Keratinocyte (primary cell): ENCODE results near the gene AAR2. TPM values are rescaled to one million over a fixed set of nuclear protein-coding genes. Genes with fewer than 3 reads are reported as not detected.

Experiments used
- DNase-seq: peaks from one replicate; pipeline ENCODE4 v3.0.0-alpha.2; 2011; ENCODE audit warnings: low read depth, missing footprints, low spot score
- FAIRE-seq: peaks from 2 replicates; lab custom pipeline; 2011; peaks lifted over from hg19 to GRCh38; lab: Jason Lieb, UNC
- H2AFZ ChIP-seq: 2 replicates; pipeline ENCODE4 v1.6.0; 2012; ENCODE audit warnings: low read length, control low read depth, inconsistent platforms; ENCODE audit not compliant: control insufficient read depth
- H3K27ac ChIP-seq: 2 replicates; pipeline ENCODE4 v1.5.1; 2011; ENCODE audit warnings: low read length; ENCODE audit not compliant: control insufficient read depth, insufficient read depth
- H3K27me3 ChIP-seq: 3 replicates; pipeline ENCODE4 v1.6.0; 2011; ENCODE audit warnings: low read length; ENCODE audit not compliant: control insufficient read depth, insufficient read depth; ENCODE audit errors: extremely low read depth
- H3K36me3 ChIP-seq, 2 experiments: 2 replicates in 1 of 2; 3 replicates in 1 of 2; pipeline ENCODE4 v1.5.1; 2011; ENCODE audit warnings: low read length in 2 of 2, mild to moderate bottlenecking in 1 of 2; ENCODE audit not compliant: control insufficient read depth in 2 of 2, insufficient read depth in 2 of 2; ENCODE audit errors: extremely low read depth in 1 of 2
- H3K4me1 ChIP-seq: 3 replicates; pipeline ENCODE4 v1.5.1; 2011; ENCODE audit warnings: low read length; ENCODE audit not compliant: control insufficient read depth, insufficient read depth; ENCODE audit errors: extremely low read depth
- H3K4me2 ChIP-seq: 3 replicates; pipeline ENCODE4 v1.6.0; 2011; ENCODE audit warnings: low read depth, low read length; ENCODE audit not compliant: control insufficient read depth, insufficient read depth; ENCODE audit errors: extremely low read depth
- H3K4me3 ChIP-seq, 3 experiments: fragments of 200-600 bp in 1 of 3; sonication (generic) in 1 of 3; 2 replicates in 2 of 3; 3 replicates in 1 of 3; pipeline ENCODE4 v1.5.1; 2011 to 2016; ENCODE audit warnings: low read length in 3 of 3, mild to moderate bottlenecking in 3 of 3, control low read depth in 2 of 3, inconsistent platforms in 1 of 3, low read depth in 1 of 3, mixed read lengths in 1 of 3, mixed run types in 1 of 3, moderate library complexity in 1 of 3; ENCODE audit not compliant: control insufficient read depth in 2 of 3, insufficient read depth in 2 of 3; ENCODE audit errors: extremely low read depth in 1 of 3
- H3K79me2 ChIP-seq: 2 replicates; pipeline ENCODE4 v1.6.0; 2012; ENCODE audit warnings: low read length; ENCODE audit not compliant: control insufficient read depth, insufficient read depth
- H3K9ac ChIP-seq: 3 replicates; pipeline ENCODE4 v1.6.0; 2011; ENCODE audit warnings: low read length; ENCODE audit not compliant: control insufficient read depth, insufficient read depth; ENCODE audit errors: extremely low read depth
- H3K9me1 ChIP-seq: 3 replicates; pipeline ENCODE4 v1.6.0; 2011; ENCODE audit warnings: low read length; ENCODE audit not compliant: control insufficient read depth, insufficient read depth; ENCODE audit errors: extremely low read depth
- H3K9me3 ChIP-seq: 2 replicates; pipeline ENCODE4 v1.5.1; 2012; ENCODE audit warnings: low read depth, low read length; ENCODE audit not compliant: control insufficient read depth
- H4K20me1 ChIP-seq: 3 replicates; pipeline ENCODE4 v1.6.0; 2011; ENCODE audit warnings: low read length; ENCODE audit not compliant: control insufficient read depth, insufficient read depth; ENCODE audit errors: extremely low read depth
- EZH2 ChIP-seq: IDR thresholded peaks from one replicate; pipeline ENCODE4 v1.6.1; 2012; ENCODE audit warnings: inconsistent platforms, mild to moderate bottlenecking, low read length, moderate library complexity
- dilution Hi-C: fragments of 300-500 bp; cut with MboI; formaldehyde crosslinking; loops from one replicate; pipeline ENCODE4 v1.7.0; 2020; ENCODE audit warnings: low sequenced_read_pairs; ENCODE audit not compliant: extremely low pct_ligation_motif_present
- polyA plus RNA-seq, 5 experiments: library from polyadenylated mRNA; depleted of rRNA in 3 of 5; stranded (reverse) in 3 of 5; stranded (forward) in 1 of 5; unstranded in 1 of 5; fragments of >200 nt; gene quantifications; 1 replicate in 1 of 5; 2 replicates in 3 of 5; 3 replicates in 1 of 5; pipeline versions ENCODE4 v1.2.1 to v1.2.3, GENCODE V29; 2011 to 2012; ENCODE audit warnings: missing spikeins in 2 of 5, low read depth in 1 of 5, low replicate concordance in 1 of 5
- TF ChIP-seq, protein P1 (sequence below), 3 experiments: IDR thresholded peaks in 1 of 3; conservative IDR thresholded peaks in 1 of 3; optimal IDR thresholded peaks in 1 of 3; 2 replicates in 2 of 3; 3 replicates in 1 of 3; pipeline versions ENCODE3 to v1.5.1; 2011; ENCODE audit warnings: low read length in 3 of 3, mild to moderate bottlenecking in 3 of 3, moderate library complexity in 2 of 3, control low read depth in 1 of 3, inconsistent platforms in 1 of 3; ENCODE audit not compliant: insufficient read depth in 2 of 3; ENCODE audit errors: extremely low read depth in 1 of 3

Gene AAR2
- polyA plus RNA-seq, 1 donor (not counting 4 experiments of a cell fraction or from before 2014, with no cell fraction given) = 20.1 TPM

DNA sequence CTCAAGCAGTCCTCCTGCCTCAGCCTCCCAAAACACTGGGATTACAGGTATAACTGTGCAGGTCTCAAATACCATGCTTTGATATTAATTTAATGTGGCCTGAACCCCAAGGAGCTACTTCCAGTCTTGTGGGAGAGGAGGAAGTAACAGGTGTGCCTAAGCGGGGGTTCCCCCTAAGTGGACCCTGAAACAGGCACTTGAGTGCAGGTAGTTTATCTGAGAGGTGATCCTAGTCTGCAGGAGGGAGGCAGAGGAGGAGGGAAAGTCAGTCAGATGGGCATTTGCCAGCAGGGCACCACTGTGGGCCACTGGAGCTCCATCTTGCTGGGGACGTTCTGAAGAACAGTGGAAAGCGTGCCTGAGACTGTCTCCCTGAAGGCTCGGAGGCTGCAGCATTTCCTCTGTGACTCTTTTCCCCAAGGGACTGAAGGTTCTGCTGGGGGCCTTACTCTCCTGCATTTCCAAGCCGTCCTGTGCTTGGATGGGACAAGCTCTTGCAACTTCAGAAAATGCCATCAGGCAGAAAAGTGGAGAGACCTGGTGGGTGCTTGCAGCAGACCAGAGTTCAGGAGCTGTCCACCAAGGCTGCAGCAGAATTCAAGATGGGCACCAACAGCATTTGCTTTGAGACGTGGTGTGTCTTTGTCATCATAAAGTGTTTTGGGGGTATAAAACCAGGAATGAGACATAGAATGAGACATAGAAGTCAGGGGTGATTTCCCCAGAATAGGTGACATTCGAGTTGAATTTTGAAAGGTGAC lies 65.3 kb downstream of the AAR2 start:
- Histone ChIP-seq H3K79me2 (no peaks in the 10 kb centered on the region), H3K4me2 (no peak overlapping the region), H2AFZ (no peak overlapping the region), H3K27me3 (peaks cover 51% of the 10 kb centered on the region), H3K36me3 (no peaks in the 10 kb centered on the region), H3K27ac (no peak overlapping the region), H3K4me1 (no peaks in the 10 kb centered on the region), H3K4me3 (no peak overlapping the region), H4K20me1 (no peaks in the 10 kb centered on the region), H3K9me3 (no peaks in the 10 kb centered on the region), H3K9ac (no peak overlapping the region), H3K9me1 (no peaks in the 10 kb centered on the region)
- dilution Hi-C loops = no loop called here
- DNase-seq = no peak
- TF ChIP-seq EZH2 = no peak
- TF ChIP-seq, protein P1, sequence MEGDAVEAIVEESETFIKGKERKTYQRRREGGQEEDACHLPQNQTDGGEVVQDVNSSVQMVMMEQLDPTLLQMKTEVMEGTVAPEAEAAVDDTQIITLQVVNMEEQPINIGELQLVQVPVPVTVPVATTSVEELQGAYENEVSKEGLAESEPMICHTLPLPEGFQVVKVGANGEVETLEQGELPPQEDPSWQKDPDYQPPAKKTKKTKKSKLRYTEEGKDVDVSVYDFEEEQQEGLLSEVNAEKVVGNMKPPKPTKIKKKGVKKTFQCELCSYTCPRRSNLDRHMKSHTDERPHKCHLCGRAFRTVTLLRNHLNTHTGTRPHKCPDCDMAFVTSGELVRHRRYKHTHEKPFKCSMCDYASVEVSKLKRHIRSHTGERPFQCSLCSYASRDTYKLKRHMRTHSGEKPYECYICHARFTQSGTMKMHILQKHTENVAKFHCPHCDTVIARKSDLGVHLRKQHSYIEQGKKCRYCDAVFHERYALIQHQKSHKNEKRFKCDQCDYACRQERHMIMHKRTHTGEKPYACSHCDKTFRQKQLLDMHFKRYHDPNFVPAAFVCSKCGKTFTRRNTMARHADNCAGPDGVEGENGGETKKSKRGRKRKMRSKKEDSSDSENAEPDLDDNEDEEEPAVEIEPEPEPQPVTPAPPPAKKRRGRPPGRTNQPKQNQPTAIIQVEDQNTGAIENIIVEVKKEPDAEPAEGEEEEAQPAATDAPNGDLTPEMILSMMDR (optimal IDR thresholded peaks at IDR 0.05 in 1 of 3, IDR thresholded peaks at IDR 0.05 in 1 of 3, conservative IDR thresholded peaks at IDR 0.05 in 1 of 3; ENCODE audit: extremely low read depth in 1 of 3, insufficient read depth in 2 of 3, low read length in 3 of 3) = no peak
- FAIRE-seq = no peak

DNA sequence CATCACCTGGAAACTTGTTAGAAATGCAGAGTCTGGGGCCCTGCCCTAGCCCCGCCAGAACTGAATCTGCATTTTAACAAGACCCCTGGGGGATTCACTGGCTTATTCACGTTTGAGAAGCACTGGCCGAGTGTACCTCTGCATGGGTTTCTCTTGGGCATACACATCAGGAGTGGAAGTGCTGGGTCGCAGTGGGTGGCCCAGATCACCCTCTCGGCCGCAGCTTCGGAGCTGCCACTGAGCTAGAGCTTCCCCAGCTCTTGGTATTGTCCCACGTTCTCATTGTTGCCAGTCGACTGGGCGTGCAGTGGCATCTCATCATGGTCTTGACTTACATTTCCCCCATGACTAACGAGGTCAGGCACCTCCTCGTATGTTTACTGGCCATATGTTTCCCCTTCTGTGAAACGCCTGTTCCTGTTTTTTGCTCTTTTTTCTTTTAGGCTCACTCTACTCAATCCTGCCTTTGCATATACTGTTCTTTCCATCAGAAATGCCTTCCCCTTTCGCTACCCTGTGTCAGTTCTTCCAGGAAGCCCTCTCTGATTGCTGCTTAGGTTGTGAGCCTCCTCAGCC lies 66.8 kb downstream of the AAR2 start:
- no peak overlapping the region for H3K27ac ChIP-seq
- no peaks in the 10 kb centered on the region for H3K79me2 ChIP-seq
- no peaks in the 10 kb centered on the region for H4K20me1 ChIP-seq
- H3K4me2 ChIP-seq = no peak overlapping the region
- H2AFZ ChIP-seq = no peak overlapping the region
- peaks cover 67% of the 10 kb centered on the region for H3K27me3 ChIP-seq
- H3K4me1 ChIP-seq = no peaks in the 10 kb centered on the region
- no peaks in the 10 kb centered on the region for H3K9me3 ChIP-seq
- H3K4me3 ChIP-seq = no peak overlapping the region
- TF ChIP-seq, protein P1 (optimal IDR thresholded peaks at IDR 0.05 in 1 of 3, IDR thresholded peaks at IDR 0.05 in 1 of 3, conservative IDR thresholded peaks at IDR 0.05 in 1 of 3; ENCODE audit: extremely low read depth in 1 of 3, insufficient read depth in 2 of 3, low read length in 3 of 3) = no peak
- TF ChIP-seq EZH2 = no peak
- H3K9me1 ChIP-seq = no peaks in the 10 kb centered on the region
- FAIRE-seq (no peak), DNase-seq (no peak)
- H3K9ac ChIP-seq = no peak overlapping the region
- dilution Hi-C loops = no loop called here
- no peaks in the 10 kb centered on the region for H3K36me3 ChIP-seq
